Erythroblast (primary cell): ENCODE results near the gene EGFLAM.

Source experiments
- GATA1 ChIP-seq: IDR thresholded peaks from 2 replicates; pipeline ENCODE4 v1.6.1; 2011; ENCODE audit warnings: low read depth, mild to moderate bottlenecking, control low read depth, low read length, moderate library complexity
- POLR2A ChIP-seq: IDR thresholded peaks from 2 replicates; pipeline ENCODE4 v1.6.1; 2011; ENCODE audit warnings: mild to moderate bottlenecking, low read length

GRCh38 chr5:38305148-38305547 lies 46.8 kb downstream of the EGFLAM start:
- no peak for TF ChIP-seq POLR2A
- no peak for TF ChIP-seq GATA1
